Peyer's patch (tissue), 4 donors: ENCODE results near the gene CHAC2.

Experiments used
- CTCF ChIP-seq, 6 experiments: fragments of 450-650 bp in 4 of 6; fragments of 200-600 bp in 2 of 6; sonication (generic) in 1 of 6; IDR thresholded peaks; one replicate each; pipeline ENCODE4 v1.5.1; 2017 to 2019; ENCODE audit warnings: antibody characterized with exemption in 6 of 6, mild to moderate bottlenecking in 3 of 6, moderate library complexity in 1 of 6
- POLR2A ChIP-seq, 2 donors: fragments of 450-650 bp; IDR thresholded peaks; one replicate each; pipeline ENCODE4 v1.5.1; 2017; ENCODE audit warnings: antibody characterized with exemption in 2 of 2, mild to moderate bottlenecking in 2 of 2, moderate library complexity in 2 of 2

- no peak for TF ChIP-seq POLR2A (IDR thresholded peaks at IDR 0.05)
- TF ChIP-seq CTCF (IDR thresholded peaks at IDR 0.05): no peak
Measured at GRCh38 chr2:53725662-53726061, 41.9 kb upstream of the CHAC2 start.
